Esophagus muscularis mucosa (tissue), 4 donors: Measurements from ENCODE around the gene RUFY3. TPM values are rescaled to one million over a fixed set of nuclear protein-coding genes. Genes with fewer than 3 reads are reported as not detected.
"Not testable (repeated sequence)": the region's sequence is repeated elsewhere in the genome, so short reads cannot be mapped to it uniquely, and the experiment has no call there.

Source experiments
- DNase-seq: peaks from one replicate; pipeline ENCODE4 v3.0.0-alpha.2; 2017; ENCODE audit errors: extremely low spot score
- H3K27ac ChIP-seq, 4 donors: fragments of 200-600 bp; sonication (generic); replicated peaks in 1 of 4; 1 replicate in 3 of 4; 2 replicates in 1 of 4; pipeline ENCODE4 v1.5.1; 2016 to 2019; ENCODE audit warnings: mild to moderate bottlenecking in 1 of 4
- H3K27me3 ChIP-seq, 4 donors: fragments of 200-600 bp; sonication (generic); one replicate each; pipeline versions ENCODE4 v1.5.1 to v1.6.0; 2016 to 2019
- H3K36me3 ChIP-seq, 4 donors: fragments of 200-600 bp; sonication (generic); one replicate each; pipeline ENCODE4 v1.5.1; 2016 to 2019
- H3K4me1 ChIP-seq, 4 donors: fragments of 200-600 bp; sonication (generic); one replicate each; pipeline ENCODE4 v1.5.1; 2016 to 2019
- H3K4me3 ChIP-seq, 4 donors: fragments of 200-600 bp; sonication (generic); 1 replicate in 2 of 4; 2 replicates in 2 of 4; pipeline ENCODE4 v1.5.1; 2016 to 2019; ENCODE audit warnings: mild to moderate bottlenecking in 4 of 4, moderate library complexity in 1 of 4
- H3K9me3 ChIP-seq, 4 donors: fragments of 200-600 bp; sonication (generic); 1 replicate in 3 of 4; 2 replicates in 1 of 4; pipeline ENCODE4 v1.5.1; 2016 to 2019
- CTCF ChIP-seq, 3 experiments: fragments of 200-600 bp in 2 of 3; fragments of 450-650 bp in 1 of 3; sonication (generic) in 2 of 3; IDR thresholded peaks; one replicate each; pipeline ENCODE4 v1.5.1; 2017 to 2019; ENCODE audit warnings: antibody characterized with exemption in 3 of 3, mild to moderate bottlenecking in 2 of 3, moderate library complexity in 1 of 3
- EP300 ChIP-seq: sonication (generic); formaldehyde crosslinking; IDR thresholded peaks from one replicate; pipeline ENCODE4 v1.6.1; 2017; ENCODE audit warnings: antibody characterized with exemption
- POLR2A ChIP-seq: fragments of 450-650 bp; IDR thresholded peaks from one replicate; pipeline ENCODE4 v1.6.1; 2017; ENCODE audit warnings: antibody characterized with exemption, moderate library complexity, mild to moderate bottlenecking, low read depth
- POLR2AphosphoS5 ChIP-seq, 2 donors: sonication (generic); formaldehyde crosslinking; IDR thresholded peaks; one replicate each; pipeline ENCODE4 v1.6.1; 2017; ENCODE audit warnings: antibody characterized with exemption in 2 of 2
- WGBS: methylation state at CpG from one replicate; pipeline ENCODE4 v1.1.5; 2018; 5-methylcytosine and 5-hydroxymethylcytosine counted together
- intact Hi-C: fragments of 100-400 bp; cut with DNase I; formaldehyde crosslinking; loops from one replicate; pipeline ENCODE4 v1.15.1; 2023
- total RNA-seq, 4 donors: library from RNA; depleted of rRNA; stranded (reverse); fragments of >200 nt; gene quantifications; one replicate each; pipeline versions ENCODE4 v1.1.0 to v1.2.1, GENCODE V29; 2016

RUFY3 gene
- total RNA-seq, 4 donors from 2014 or later: 30.5 to 51.9 (median 33.2) TPM

- Histone ChIP-seq H3K27me3 (no peaks in the 10 kb centered on the region), H3K4me1 (peaks cover 0 to 21% (median 13%) of the 10 kb centered on the region in 4 donors), H3K4me3 (no peak overlapping the region), H3K9me3 (no peaks in the 10 kb centered on the region), H3K36me3 (peaks cover 11 to 33% (median 22%) of the 10 kb centered on the region in 4 donors), H3K27ac (no peak overlapping the region)
- TF ChIP-seq EP300: no peak
- no peak for TF ChIP-seq POLR2AphosphoS5 (IDR thresholded peaks at IDR 0.05)
- TF ChIP-seq CTCF (IDR thresholded peaks at IDR 0.05): no peak
- TF ChIP-seq POLR2A: no peak
- intact Hi-C loops: no loop called here
- WGBS: 89% methylated on average over 1 of the region's 1 CpG
- no peak for DNase-seq
These were observed 38.9 kb downstream of the RUFY3 start for GRCh38 chr4:70760662-70761061.

DNA sequence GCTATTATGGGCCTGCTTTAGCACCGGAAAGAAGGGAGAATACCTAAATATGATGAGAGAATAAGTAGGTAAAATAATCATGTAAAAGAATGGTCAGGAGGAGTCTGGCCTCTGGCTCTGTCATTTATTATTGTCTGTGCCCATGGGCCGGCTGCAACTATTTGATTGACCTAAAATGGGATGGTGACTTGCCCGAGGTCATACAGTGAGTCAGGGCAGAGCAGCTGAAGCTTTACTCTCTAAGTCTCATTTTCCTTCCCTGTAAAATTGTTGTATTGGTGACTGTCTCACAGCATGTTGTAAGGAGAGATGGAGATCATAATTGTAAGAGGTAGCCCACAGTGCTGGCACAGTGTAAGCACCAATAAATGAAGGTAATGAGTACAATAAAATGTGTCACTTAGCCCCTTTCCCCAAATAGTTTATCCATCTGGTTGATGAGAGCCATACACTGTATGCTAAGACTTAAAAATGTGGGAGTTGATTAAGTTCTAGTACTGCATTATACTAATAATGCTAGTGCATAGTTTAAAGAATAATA is 39.6 kb downstream of the RUFY3 start:
- H3K4me3 ChIP-seq: no peak overlapping the region
- TF ChIP-seq EP300 (no peak), POLR2AphosphoS5 (IDR thresholded peaks at IDR 0.05) (no peak), CTCF (IDR thresholded peaks at IDR 0.05) (no peak), POLR2A (no peak)
- no peak for DNase-seq
- no peaks in the 10 kb centered on the region for H3K9me3 ChIP-seq
- peaks cover 0 to 21% (median 13%) of the 10 kb centered on the region in 4 donors for H3K4me1 ChIP-seq
- no peaks in the 10 kb centered on the region for H3K27me3 ChIP-seq
- WGBS: 90% methylated on average over 3 of the region's 3 CpGs
- no peak overlapping the region for H3K27ac ChIP-seq
- peaks cover 11 to 40% (median 29%) of the 10 kb centered on the region in 4 donors for H3K36me3 ChIP-seq
- intact Hi-C loops: no loop called here

DNA sequence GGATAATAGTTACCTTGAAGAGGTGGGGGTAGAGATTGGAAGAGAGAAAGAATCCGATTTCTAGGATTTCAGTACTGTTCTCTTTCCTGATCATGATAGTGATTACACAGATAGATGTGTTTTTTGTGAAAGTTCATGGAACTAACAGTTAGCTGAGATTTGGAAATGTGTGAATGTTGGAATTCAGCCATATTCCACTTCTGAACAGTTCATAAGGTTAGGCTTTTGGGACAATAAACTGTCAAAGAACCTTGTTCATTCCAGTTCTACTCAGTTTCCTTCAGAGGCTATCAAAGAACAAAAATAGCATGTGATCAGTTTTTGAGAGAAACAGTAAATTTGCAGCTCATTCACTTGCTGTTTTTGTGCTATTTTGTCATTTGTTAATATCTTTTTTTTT is 43.6 kb downstream of the RUFY3 start:
- no peak for DNase-seq
- Histone ChIP-seq H3K27me3 (no peaks in the 10 kb centered on the region), H3K36me3 (peaks cover 33 to 80% (median 57%) of the 10 kb centered on the region in 4 donors), H3K4me3 (no peak overlapping the region), H3K4me1 (peaks cover 0 to 1% (median 0%) of the 10 kb centered on the region in 4 donors), H3K9me3 (no peaks in the 10 kb centered on the region), H3K27ac (no peak overlapping the region)
- intact Hi-C loops: no loop called here
- no peak for TF ChIP-seq POLR2AphosphoS5 (IDR thresholded peaks at IDR 0.05)
- TF ChIP-seq POLR2A: no peak
- no peak for TF ChIP-seq CTCF (IDR thresholded peaks at IDR 0.05)
- no peak for TF ChIP-seq EP300
- WGBS: 96% methylated on average over 1 of the region's 1 CpG

DNA sequence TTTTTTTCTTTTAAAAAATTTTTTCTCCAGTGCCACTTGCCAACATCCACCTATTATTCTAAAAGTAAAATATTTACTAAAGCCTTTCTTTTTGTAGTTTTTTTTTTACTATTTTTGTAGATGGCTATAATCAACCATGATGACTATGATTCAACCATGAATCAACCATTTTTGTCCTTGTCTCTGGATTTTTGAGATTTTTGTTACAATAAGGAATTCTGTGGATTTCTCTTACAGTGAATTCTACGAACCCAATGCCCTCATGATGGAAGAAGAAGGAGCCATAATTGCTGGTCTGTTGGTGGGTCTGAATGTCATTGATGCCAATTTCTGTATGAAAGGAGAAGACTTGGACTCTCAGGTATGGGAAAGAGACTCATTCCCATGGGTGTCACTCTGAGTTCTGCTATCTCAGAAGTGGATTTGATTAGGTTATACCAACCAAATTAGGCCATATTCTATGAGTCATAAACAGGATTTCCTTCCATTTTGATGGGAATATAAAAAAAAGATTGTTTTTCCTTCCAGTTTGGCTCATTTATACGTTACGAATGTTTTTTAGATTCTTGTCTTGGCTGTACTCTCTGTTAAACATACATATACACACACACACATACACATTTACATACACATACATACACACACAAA is 46.7 kb downstream of the RUFY3 start:
- no peak overlapping the region for H3K4me3 ChIP-seq
- no peaks in the 10 kb centered on the region for H3K27me3 ChIP-seq
- intact Hi-C loops: no loop called here
- peaks cover 38 to 91% (median 70%) of the 10 kb centered on the region in 4 donors for H3K36me3 ChIP-seq
- WGBS: 89% methylated on average over 3 of the region's 3 CpGs
- no peak for TF ChIP-seq POLR2AphosphoS5 (IDR thresholded peaks at IDR 0.05)
- TF ChIP-seq CTCF (IDR thresholded peaks at IDR 0.05): no peak
- no peaks in the 10 kb centered on the region for H3K9me3 ChIP-seq
- DNase-seq: no peak
- no peaks in the 10 kb centered on the region for H3K4me1 ChIP-seq
- no peak overlapping the region for H3K27ac ChIP-seq

- H3K27me3 ChIP-seq, intact Hi-C loops, H3K4me1 ChIP-seq, H3K4me3 ChIP-seq, H3K9me3 ChIP-seq, DNase-seq, H3K27ac ChIP-seq: not testable (repeated sequence)
- WGBS: 100% methylated on average over 1 of the region's 1 CpG
- peaks cover 33 to 85% (median 61%) of the 10 kb centered on the region in 4 donors for H3K36me3 ChIP-seq
These were observed 47.6 kb downstream of the RUFY3 start for GRCh38 chr4:70769396-70769795.
